Measurements from ENCODE around the gene ZNF628.

ZNF628 gene

DNA sequence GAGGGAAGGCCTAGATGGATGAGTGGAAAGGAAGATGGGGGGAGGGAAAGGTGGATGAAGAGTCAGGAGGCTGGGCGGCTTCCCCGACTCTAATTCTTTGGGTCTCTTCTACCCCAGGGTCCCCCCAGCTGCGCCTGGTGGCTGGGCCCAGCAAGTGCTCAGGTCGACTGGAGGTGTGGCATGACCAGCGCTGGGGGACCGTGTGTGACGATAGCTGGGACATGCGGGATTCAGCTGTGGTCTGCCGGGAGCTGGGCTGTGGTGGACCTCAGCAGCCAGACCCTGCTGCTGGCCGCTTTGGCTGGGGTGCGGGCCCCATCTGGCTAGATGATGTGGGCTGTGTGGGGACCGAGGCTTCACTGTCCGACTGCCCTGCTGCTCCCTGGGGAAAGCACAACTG is 21.3 kb downstream of the ZNF628 start:
- no peak for FAIRE-seq

DNA sequence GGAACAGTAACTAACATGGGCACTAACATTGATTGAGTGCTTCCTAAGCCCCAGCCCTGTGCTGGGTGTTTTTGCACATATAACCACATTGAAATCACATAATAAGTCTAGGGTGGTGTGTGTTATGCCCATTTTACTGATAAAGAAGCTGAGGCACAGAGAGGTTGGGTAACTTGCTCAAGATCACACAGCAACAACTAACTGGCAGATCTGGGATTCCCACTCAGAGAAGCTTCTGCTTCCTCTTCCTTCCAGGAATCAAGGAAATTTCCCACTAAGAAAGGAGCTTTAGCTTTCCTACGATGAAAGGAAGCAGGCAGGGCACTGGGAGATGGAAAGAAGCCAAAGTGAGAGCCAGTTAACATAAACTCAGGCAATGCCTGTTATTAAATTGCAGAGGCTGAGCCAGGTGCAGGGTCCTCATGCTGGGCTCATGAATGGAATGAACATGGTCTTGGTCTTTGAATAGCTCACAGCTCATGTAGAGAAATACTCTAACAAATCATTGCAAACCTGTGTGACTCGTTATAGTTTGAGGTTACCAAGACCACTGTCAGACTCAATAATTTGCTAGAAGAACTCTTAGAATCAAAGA is 21.9 kb downstream of the ZNF628 start:
- no peak for FAIRE-seq

DNA sequence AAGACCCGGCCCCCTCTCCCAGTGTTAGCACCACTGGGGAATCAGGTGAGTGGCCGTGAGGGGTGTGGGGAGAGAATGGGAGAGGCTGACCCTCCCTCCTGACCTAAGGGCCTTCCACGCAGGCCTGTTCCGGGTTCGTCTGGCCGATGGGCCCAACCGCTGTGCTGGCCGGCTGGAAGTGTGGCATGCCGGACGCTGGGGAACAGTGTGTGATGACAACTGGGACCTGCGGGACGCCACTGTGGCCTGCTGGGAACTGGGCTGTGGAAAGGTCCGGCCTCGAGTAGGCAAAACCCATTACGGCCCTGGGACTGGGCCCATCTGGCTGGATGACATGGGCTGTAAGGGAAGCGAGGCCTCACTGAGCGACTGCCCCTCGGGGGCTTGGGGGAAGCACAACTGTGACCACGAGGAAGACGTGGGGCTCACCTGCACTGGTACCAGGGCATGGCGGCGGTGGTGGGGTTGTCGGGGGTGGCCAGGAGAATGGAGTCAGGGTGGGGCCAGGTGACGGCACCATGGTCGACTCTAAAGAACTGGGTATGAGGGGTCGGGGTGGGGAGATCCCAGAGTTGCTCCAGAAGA is 24.0 kb downstream of the ZNF628 start:
- no peak for FAIRE-seq

DNA sequence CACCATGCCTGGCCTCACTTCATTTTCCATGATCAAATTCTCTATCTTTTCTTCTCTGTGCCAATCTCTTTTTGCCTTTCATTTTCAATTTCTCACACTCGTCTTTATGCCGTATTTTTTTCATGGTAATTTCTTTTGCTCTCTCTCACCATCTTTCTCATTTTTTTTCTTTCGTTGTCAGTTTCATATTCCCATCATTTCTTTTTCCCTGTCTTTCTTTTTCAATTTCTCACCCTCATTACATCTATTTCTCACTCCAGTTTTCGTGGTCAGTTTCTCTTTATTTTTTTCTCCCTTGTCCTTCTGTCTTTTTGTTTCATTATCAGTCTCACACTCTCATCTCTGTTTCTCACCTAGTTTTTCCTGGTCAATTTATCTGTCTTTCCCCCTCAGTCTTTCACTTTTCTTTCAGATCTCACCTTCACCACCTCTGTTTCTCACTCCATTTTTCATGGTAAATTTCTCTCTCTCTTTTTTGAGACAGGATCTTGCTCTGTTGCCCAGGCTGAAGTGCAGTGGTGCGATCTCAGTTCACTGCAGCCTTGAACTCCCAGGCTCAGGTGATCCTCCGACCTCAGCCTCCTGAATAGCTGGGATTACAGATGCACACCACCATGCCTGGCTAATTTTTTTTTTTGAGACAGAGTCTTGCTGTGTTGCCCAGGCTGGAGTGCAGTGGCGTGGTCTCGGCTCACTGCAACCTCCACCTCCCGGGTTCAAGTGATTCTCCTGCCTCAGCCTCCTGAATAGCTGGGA is 26.0 kb downstream of the ZNF628 start:
- FAIRE-seq, result no peak

DNA sequence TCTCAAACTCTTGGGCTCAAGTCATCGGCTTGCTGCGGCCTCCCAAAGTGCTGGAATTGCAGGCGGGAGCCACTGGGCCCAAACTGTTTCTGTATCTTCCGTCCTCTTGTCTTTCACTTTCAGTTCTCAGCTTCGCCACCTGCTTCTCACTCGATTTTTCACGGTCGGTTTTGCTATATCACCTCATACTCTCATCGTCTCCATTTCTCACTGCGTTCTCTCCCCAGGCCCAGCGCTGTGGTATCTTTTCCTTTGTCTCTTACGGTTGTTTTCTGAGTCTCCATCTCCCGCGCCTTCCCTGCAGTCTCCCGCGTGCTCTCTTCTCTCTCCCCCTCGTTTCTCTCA is 26.7 kb downstream of the ZNF628 start:
- no peak for FAIRE-seq

DNA sequence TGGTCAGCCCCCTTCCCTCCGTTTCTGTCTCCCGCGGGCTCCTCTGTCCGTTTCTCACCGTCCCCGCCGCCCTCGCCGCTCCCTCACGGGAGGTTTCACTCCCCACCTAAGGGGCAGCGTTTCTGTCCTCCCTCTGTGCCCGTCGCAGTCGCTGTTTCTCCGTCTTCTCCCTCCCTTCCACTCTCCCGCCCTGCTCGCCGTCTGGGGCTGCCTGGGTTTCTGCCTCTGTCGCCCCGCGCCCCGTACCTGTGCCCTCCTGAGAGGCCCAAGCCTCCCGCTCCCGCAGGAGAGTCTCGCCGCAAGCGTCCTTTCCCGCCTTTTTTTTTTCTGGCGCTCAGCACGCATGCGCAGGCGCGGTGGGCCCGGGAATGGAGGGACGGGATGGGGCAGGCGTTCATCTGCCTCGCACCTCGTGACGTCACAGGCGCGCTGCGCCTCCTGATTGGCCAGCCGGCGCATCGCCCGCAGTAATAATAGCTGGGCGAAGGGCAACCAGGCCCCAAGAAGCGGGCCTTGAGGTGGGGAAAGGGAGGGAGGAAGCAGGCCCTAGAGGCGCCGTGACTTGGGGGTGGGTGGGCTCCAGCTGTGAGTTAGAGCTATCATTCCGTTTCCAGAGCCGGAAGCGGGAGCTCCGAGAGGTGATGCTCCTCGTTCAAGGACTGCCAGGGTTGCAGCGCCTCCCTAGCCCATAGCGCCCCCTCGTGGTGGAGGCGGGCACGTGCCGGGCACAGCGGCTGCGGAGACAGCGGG is 27.3 kb downstream of the ZNF628 start:
- FAIRE-seq, result no peak

DNA sequence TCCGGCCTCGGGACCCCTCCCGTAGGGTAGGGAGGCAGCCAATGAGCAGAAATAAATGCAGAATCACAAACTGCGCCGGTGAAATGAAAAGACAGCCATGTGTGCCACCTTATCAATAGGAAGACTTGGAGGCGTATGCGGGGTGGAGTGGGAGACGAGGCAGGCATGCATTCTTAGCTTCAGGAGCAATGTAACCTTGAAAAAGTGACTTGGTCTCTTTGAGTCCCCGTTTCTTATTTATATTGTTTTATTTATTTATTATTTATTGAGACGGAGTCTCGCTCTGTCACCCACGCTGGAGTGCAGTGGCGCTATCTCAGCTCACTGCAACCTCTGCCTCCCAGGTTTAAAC is 27.8 kb downstream of the ZNF628 start:
- FAIRE-seq, result no peak

DNA sequence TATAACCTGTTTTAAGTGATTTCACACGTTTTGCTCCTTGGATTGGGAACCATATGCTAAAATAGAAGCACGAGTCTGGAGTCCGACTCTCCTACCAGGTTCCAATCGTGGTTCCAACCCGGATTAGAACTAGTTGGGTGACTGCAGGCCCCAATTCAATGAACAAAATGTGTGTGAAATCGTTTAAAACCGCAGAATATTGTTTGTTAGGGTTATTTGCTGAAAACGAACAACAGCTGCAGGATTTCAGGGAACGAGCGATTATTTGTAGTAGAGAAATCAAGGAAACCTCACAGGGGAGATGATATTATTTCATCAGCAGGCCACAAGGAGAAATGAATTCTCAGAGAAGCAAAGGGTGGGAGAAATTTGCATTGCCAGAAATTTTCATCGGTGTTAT is 28.6 kb downstream of the ZNF628 start:
- FAIRE-seq, result no peak

DNA sequence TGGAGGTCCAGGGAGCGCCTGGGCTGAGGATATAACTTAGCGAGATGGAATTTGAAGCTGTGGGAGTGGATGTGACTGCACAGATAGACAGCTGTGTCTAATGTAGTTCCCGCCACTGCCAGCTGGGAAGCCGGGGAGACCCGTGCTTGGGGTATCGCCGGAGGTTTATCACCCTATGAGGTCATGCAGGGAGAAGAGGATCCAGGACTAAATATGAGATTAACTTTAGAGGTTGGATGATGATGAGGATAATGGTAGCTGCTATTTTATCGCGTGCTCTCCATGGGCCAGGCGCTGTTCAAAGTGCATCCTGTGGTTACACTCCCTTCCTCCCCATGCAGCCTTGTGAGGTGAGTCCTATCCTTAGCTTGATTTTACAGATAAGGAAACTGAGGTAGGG is 31.7 kb downstream of the ZNF628 start:
- no peak for FAIRE-seq

DNA sequence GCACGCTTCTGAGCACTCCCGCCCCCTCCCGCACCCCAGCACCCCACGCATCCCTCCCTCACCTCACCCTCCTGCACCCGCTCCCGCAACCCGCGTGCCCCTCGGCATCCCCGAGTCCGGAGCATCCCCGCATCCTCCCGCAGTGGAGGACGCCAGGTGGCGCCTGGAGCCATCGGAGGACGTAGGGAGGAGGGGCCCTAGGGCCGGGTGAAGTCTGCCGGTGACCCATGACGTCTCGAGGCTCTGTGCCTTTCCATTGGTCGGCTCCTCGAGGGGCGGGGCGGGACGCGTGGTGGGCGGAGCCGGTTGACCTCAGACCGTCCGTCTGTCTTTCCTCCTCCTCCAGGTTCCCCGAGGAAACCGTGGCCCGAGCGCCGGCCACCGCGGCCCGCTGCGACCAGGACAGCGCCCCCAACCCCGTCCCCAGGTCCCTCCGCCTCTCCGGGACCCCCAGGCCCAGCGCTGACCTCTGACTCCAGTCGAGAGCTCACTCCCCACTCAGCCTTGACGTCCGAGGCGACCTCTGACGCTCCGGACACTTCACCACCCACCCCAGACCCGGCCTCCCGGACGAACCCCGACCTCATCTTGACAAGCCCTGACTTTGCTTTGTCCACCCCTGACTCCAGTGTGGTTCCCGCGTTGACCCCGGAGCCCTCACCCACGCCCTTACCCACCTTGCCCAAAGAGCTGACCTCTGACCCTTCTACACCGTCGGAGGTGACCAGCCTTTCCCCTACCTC is 40.6 kb downstream of the ZNF628 start:
- FAIRE-seq, result no peak

DNA sequence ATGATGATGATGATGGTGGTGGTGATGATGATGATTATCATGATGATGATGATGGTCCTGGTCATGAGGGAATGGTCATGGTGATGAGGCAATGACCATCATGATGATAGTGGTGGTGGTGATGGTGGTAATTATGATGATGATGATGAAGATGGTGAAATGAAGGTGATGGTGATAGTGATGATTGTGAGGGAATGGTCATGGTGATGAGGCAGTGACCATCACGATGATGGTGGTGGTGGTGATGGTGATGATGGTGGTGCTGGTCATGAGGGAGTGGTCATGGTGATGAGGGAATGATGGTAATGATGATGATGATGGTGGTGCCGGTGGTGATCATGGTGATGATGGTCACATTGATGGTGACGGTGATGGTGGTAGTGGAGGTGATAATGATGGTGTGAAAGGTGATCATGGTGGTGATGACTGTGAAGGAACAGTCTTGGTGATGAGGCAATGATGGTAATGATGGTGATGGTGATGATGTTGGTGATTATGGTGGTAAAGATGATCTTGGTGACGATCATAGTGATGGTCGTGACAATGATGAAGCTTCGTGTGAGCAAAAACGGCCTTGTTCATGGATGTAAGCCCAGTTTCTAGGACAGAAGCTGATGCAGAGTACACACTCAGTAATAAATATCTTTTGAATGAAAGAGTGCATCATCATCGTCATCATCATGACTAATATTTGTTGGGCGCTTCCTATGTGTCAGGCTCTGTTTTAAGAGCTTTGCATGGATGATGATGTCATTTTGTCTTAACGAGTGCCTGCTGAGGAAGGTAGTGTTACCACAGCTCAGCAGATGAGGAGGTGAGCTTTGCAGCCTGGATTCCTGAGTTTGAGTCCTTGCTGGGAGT is 43.3 kb downstream of the ZNF628 start:
- FAIRE-seq, result no peak

DNA sequence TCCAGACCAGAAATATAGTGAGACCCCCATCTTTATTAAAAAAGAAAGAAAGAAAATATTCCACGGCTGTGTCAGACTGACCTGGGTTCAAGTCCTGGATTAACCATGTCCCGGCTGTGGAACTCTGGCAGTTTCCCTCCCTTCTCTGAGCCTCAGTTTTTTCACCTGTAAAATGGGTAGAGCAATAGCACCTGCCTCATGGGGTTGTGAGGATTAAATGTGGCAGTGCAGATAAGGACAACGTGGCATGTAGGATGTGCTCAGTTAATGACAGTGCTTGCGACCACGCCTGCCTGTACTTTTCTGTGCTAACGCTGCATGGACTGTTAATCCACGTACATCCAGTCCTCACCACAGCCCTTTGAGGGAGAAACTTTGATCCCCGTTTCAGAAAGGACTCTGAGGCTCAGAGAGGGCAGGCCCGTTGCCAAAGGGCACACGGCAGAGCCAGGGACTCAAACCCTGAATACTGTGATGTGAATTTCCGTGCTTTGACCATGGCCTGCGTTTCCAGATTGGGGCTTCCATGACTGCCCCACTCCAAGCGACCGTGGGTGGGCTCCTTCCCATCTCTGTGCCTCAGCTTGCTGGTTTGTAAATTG is 44.4 kb downstream of the ZNF628 start:
- FAIRE-seq, result no peak

DNA sequence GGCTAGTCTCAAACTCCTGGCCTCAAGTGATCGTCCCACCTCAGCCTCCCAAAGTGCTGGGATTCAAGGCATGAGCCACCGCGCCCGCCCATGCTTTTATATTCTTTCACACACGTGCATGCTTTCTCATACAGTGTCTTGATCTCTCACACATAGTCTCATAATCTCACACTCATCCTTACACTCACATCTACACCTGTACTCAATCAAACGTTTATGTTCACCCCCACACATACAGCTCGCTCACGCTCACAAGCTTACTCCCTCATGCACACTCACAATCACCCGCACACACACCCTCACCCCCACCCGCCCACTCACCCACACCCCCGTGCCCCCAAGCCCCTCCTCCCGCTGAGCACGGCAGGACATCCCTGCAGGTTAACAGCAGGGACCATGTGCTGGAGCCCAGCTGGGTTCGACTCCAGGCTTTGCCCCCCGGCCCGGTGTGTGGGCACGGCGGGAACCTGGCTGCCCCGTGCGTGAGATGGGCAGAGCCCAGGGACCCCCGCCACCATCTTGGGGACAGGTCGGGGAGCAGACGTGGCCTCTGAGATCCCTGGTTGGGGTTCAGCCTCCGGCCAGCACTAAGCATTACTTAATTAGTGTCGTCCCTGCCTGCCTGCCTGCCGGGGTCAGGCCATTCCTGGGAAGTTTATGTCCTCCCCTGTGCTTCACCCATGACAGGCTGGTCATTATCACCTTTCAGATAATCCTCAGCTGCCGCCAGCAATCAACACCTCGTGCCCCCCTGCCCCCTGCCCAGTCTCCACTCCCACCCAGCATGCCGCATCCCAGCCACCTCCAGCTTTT is 49.1 kb downstream of the ZNF628 start:
- FAIRE-seq, result no peak

DNA sequence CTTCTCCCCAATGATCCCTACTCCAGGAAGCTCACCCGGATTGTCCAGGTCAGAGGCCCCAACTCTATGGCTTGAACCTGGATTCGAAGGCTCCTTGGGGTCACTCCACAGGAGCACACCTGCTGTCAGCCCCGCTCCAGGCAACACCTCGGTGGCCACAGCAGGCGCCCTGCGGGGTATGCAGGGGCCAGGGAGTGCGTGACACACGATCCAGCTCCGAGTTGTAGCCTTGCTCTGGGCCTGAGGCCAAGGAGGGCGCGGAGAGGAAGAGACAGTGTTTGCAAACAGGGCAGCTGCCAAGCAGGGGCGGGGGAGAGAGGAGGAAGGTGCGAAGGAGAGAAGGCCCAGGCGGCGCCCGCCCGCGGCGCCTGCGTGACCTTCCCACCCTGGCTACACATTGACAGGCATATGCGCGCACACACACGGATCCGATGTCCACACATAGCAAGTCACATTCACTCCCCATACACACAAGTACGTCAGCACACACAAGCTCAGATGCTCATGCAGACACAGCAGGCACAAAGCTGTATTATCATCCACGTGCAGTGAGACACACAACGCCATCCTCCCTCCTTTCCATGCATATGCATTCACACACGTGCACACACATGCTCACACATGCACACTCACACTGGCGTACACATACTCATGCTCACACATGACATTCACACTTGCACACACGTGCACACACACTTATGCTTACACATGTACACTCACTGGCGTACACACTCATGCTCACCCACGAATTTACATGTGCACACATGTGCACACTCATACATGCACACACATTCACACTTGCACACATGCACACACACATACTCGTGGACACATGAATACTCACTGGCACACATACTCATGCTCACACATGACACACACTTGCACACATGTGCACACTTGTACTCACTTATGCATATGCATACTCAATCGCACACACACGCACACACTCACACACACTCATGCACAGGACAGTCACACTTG is 50.1 kb downstream of the ZNF628 start:
- no peak for FAIRE-seq

DNA sequence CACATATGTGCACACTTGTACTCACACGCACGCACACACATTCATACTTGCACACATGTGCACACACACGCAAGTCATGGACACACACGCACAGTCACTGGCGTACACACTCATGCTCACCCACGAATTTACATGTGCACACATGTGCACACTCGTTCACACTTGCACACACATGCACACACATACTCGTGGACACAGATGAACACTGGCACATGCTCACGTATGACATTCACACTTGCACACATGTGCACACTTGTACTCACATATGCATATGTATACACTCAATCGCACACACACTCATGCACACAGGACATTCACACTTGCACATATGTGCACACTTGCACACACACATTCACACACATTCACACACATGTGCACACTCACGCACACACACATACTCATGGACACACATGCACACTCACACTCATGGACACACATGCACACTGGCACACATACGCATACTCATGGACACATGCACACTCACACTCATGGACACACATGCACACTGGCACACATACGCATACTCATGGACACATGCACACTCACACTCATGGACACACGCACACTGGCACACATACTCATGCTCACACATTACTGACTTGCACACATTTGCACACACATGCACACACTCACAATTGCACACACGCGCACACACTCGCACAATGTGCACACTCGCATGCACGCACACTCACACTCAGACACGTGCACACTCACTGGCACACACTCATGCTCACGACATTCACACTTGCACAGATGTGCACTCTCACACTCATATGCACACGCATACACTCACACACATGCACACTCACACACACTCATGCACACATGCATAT is 51.0 kb downstream of the ZNF628 start:
- no peak for FAIRE-seq

DNA sequence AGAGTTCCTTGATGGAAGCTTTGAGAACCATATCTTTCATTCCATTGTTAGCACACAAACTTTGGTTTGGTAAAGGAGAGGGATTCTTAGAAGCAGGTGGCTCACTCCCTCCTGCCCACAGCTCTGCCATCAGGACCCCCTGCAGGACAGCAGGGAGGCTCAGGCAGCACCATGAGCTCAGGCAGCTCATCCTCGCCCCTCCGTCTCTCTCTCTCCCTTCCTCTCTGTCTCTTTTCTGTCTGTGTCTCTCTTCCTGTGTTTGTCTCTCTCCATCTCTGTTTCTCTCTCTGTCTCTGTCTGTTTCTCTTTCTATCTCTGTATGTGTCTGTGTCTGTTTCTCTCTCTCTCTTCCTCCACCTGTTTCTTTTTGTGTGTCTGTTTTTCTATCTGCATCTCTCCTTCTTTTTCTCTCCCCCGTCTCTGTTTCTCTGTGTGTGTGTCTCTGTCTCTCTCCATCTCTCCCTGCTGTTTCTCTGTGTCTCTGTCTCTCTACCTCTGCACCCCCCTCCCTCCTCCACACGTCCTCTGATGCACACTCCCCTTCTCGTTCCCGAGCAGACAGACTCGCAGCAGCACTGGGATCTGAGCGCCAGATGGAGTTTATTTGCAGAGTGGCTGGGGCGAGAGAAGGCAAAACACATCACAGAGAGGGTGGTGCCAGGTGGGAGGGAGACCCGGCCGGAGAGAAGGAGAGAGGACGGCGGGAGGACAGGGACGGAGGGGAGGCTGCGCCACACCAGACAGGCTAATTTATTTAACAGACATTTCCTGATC is 51.8 kb downstream of the ZNF628 start:
- FAIRE-seq, result no peak

DNA sequence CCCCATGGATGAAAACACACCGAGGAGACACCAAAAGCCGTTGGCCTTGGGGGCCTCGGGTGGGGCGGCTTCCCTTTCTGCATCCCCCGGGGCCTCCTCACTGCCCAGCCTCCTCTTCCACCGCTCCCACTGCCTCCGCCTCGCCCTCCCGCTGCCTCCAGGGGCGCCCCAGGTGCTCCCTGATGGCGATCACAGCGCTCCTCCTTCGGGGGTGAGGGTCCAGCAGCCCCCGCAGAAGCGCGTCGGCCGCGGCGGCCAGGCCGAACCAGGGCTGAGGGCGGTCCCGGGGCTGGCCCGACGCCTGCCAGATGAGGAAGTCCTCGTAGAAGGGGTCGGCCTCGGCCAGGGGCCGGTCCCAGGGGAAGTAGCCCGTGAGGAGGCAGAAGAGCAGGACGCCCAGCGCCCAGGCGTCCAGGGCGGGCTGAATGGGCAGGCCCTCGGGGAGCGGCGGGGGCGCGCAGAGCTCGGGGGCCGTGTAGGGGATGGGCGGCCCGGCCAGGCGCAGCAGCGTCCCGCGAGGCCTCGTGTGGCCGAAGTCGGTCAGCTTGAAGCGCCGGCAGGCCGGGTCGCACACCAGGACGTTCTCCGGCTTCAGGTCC is 53.3 kb downstream of the ZNF628 start:
- FAIRE-seq, result no peak

Data from colon (tissue), 2 donors.